Measurements from ENCODE around the gene AKR1B1.

AKR1B1 gene

GRCh38 chr7:134469622-134470021, 10.7 kb upstream of the AKR1B1 start:
- no peak for TF ChIP-seq CTCF (conservative IDR thresholded peaks at IDR 0.05)
- no peak overlapping the region for H3K27ac ChIP-seq

GRCh38 chr7:134468475-134468874, 9.6 kb upstream of the AKR1B1 start:
- H3K27ac ChIP-seq = no peak overlapping the region
- no peak for TF ChIP-seq CTCF (conservative IDR thresholded peaks at IDR 0.05)

- no peak for TF ChIP-seq CTCF (conservative IDR thresholded peaks at IDR 0.05)
- no peak overlapping the region for H3K27ac ChIP-seq
Measured at GRCh38 chr7:134468054-134468453, 9.2 kb upstream of the AKR1B1 start.

GRCh38 chr7:134465491-134465890, 6.6 kb upstream of the AKR1B1 start:
- no peak overlapping the region for H3K27ac ChIP-seq
- TF ChIP-seq CTCF (conservative IDR thresholded peaks at IDR 0.05) = no peak

- TF ChIP-seq CTCF (conservative IDR thresholded peaks at IDR 0.05) = no peak
- H3K27ac ChIP-seq = no peak overlapping the region
Measured at GRCh38 chr7:134464496-134464895, 5.6 kb upstream of the AKR1B1 start.

- H3K27ac ChIP-seq = no peak overlapping the region
- TF ChIP-seq CTCF (conservative IDR thresholded peaks at IDR 0.05) = no peak
Measured at GRCh38 chr7:134463751-134464150, 4.9 kb upstream of the AKR1B1 start.

- TF ChIP-seq CTCF (conservative IDR thresholded peaks at IDR 0.05) = no peak
Measured at GRCh38 chr7:134462337-134462925, 3.5 kb upstream of the AKR1B1 start.

More at GRCh38 chr7:134462337-134462925, 3.5 kb upstream of the AKR1B1 start:
- no peak overlapping the region for H3K27ac ChIP-seq

Measured in VCaP (cell line).